ENCODE data around the gene PLXNA2.

GRCh38 chr1:208054485-208054884 lies 189.7 kb downstream of the PLXNA2 start:
- TF ChIP-seq GATA2 (IDR thresholded peaks at IDR 0.05; ENCODE audit: low read depth, low read length) (no peak), GATA3 (IDR thresholded peaks at IDR 0.05; ENCODE audit: low read depth, low read length) (no peak)
